Neural cell (in vitro differentiated cells): ENCODE measurements around the gene BTN2A1. TPM values are rescaled to one million over a fixed set of nuclear protein-coding genes. Genes with fewer than 3 reads are reported as not detected.

Experiments used
- H2AFZ ChIP-seq: fragments of 200-600, 300-800 bp; sonication (generic), shearing (Covaris generic); 2 replicates; pipeline ENCODE4 v1.6.0; 2014; ENCODE audit warnings: low read depth, mild to moderate bottlenecking, antibody characterized with exemption, low read length, moderate library complexity
- H3F3A ChIP-seq: fragments of 200-600 bp; shearing (Covaris generic); 2 replicates; pipeline ENCODE4 v1.6.1; 2016; ENCODE audit warnings: mild to moderate bottlenecking, moderate library complexity, mixed read lengths, antibody characterized with exemption, low read length; ENCODE audit not compliant: insufficient read depth, poor library complexity, severe bottlenecking
- H3K27ac ChIP-seq: fragments of 200-600, 300-800 bp; sonication (generic), shearing (Covaris generic); 2 replicates; pipeline ENCODE4 v1.5.1; 2014; ENCODE audit warnings: mild to moderate bottlenecking, low read length, moderate library complexity
- H3K27me3 ChIP-seq: fragments of 300-800, 200-600 bp; sonication (generic), shearing (Covaris generic); 2 replicates; pipeline ENCODE4 v1.6.0; 2014; ENCODE audit warnings: mild to moderate bottlenecking, low read depth, low read length, moderate library complexity; ENCODE audit not compliant: insufficient read depth
- H3K36me3 ChIP-seq: fragments of 300-800, 200-600 bp; sonication (generic), shearing (Covaris generic); 2 replicates; pipeline ENCODE4 v1.5.1; 2014; ENCODE audit warnings: mild to moderate bottlenecking, antibody characterized with exemption, low read length, moderate library complexity; ENCODE audit not compliant: insufficient read depth
- H3K4me2 ChIP-seq: fragments of 300-800, 200-600 bp; sonication (generic), shearing (Covaris generic); 2 replicates; pipeline ENCODE4 v1.6.0; 2014; ENCODE audit warnings: mild to moderate bottlenecking, low read length
- H3K4me3 ChIP-seq: fragments of 300-800, 200-600 bp; sonication (generic), shearing (Covaris generic); 2 replicates; pipeline ENCODE4 v1.5.1; 2014; ENCODE audit warnings: mild to moderate bottlenecking, low read length, moderate library complexity
- H3K79me2 ChIP-seq: fragments of 200-600 bp; shearing (Covaris generic); replicated peaks from 2 replicates; pipeline ENCODE4 v1.6.0; 2014; ENCODE audit warnings: mild to moderate bottlenecking, low read length, moderate library complexity; ENCODE audit not compliant: insufficient read depth
- H3K9ac ChIP-seq: fragments of 300-800, 200-600 bp; sonication (generic), shearing (Covaris generic); 2 replicates; pipeline ENCODE4 v1.6.1; 2016; ENCODE audit warnings: mild to moderate bottlenecking, low read length, mixed read lengths
- H3K9me2 ChIP-seq: fragments of 200-600 bp; shearing (Covaris generic); 2 replicates; pipeline ENCODE4 v1.6.1; 2016; ENCODE audit warnings: mild to moderate bottlenecking, low read length, mixed read lengths; ENCODE audit not compliant: insufficient read depth
- H3K9me3 ChIP-seq: fragments of 200-600, 300-800 bp; sonication (generic), shearing (Covaris generic); 2 replicates; pipeline ENCODE4 v1.6.1; 2016; ENCODE audit warnings: mild to moderate bottlenecking, mixed run types, low read length, moderate library complexity, mixed read lengths
- H4K20me1 ChIP-seq: fragments of 200-600 bp; shearing (Covaris generic); 2 replicates; pipeline ENCODE4 v1.6.1; 2016; ENCODE audit warnings: mild to moderate bottlenecking, mixed run types; ENCODE audit not compliant: insufficient read depth
- EP300 ChIP-seq: fragments of 450-650 bp; conservative IDR thresholded peaks from 2 replicates; pipeline ENCODE4 v1.6.1; 2014; ENCODE audit warnings: antibody characterized with exemption, mild to moderate bottlenecking, moderate library complexity; ENCODE audit not compliant: poor library complexity, severe bottlenecking
- EZH2 ChIP-seq: fragments of 200-600, 300-800 bp; shearing (Covaris generic), sonication (generic); IDR thresholded peaks from 2 replicates; pipeline ENCODE4 v1.6.1; 2014; ENCODE audit warnings: antibody characterized with exemption, low read length, borderline replicate concordance, mild to moderate bottlenecking; ENCODE audit not compliant: insufficient read depth, poor library complexity, severe bottlenecking
- MXI1 ChIP-seq: fragments of 450-650 bp; conservative IDR thresholded peaks from 2 replicates; pipeline ENCODE4 v1.6.1; 2014; ENCODE audit warnings: antibody characterized with exemption, mild to moderate bottlenecking; ENCODE audit not compliant: poor library complexity, severe bottlenecking
- POLR2AphosphoS5 ChIP-seq: IDR thresholded peaks from 2 replicates; pipeline ENCODE4 v1.6.1; 2012
- RAD21 ChIP-seq: fragments of 450-650 bp; conservative IDR thresholded peaks from 2 replicates; pipeline ENCODE4 v1.6.1; 2014; ENCODE audit warnings: antibody characterized with exemption, mild to moderate bottlenecking, moderate library complexity
- REST ChIP-seq: IDR thresholded peaks from 2 replicates; pipeline ENCODE4 v1.6.1; 2012; ENCODE audit warnings: borderline replicate concordance
- SMC3 ChIP-seq: fragments of 450-650 bp; conservative IDR thresholded peaks from 2 replicates; pipeline ENCODE4 v1.6.1; 2014; ENCODE audit warnings: antibody characterized with exemption, mild to moderate bottlenecking, moderate library complexity; ENCODE audit not compliant: poor library complexity
- TAF1 ChIP-seq: IDR thresholded peaks from 2 replicates; pipeline ENCODE4 v1.6.1; 2012; ENCODE audit warnings: low read depth
- polyA plus RNA-seq: library from polyadenylated mRNA; depleted of rRNA; stranded (reverse); fragments of >200 nt; gene quantifications from 2 replicates; pipeline ENCODE4 v1.2.3, GENCODE V29; 2014
- TF ChIP-seq, protein P1 (sequence below): fragments of 450-650 bp; IDR thresholded peaks from 2 replicates; pipeline ENCODE4 v1.5.1; 2014; ENCODE audit warnings: antibody characterized with exemption, mild to moderate bottlenecking, moderate library complexity; ENCODE audit not compliant: poor library complexity, severe bottlenecking

BTN2A1 gene
- polyA plus RNA-seq, 1 donor from 2014 or later: 33.8 TPM

DNA sequence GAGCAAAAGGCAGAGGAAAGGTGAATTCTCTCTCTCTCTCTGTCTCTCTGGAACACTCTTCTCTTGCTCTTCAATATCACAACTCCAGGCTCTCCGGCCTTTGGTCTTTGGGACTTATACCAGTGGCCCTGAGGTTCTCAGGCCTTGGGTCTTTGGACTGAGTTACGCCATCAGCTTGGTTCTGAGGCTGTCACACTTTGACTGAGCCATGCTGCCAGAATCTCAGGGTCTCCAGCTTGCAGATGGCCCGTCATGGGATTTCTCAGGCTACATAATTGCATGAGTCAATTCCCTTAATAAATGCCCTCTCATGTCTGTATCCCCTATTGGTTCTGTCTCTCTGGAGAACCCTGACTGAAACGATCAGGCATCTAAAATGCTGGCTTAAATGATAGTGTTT is 12.9 kb downstream of the BTN2A1 start:
- H3K4me3 ChIP-seq: no peak overlapping the region
- no peak overlapping the region for H3K9ac ChIP-seq
- no peaks in the 10 kb centered on the region for H3F3A ChIP-seq
- no peak overlapping the region for H3K4me2 ChIP-seq
- H3K27me3 ChIP-seq: no peaks in the 10 kb centered on the region
- no peaks in the 10 kb centered on the region for H3K79me2 ChIP-seq
- H3K36me3 ChIP-seq: no peaks in the 10 kb centered on the region
- H4K20me1 ChIP-seq: no peaks in the 10 kb centered on the region
- H3K9me3 ChIP-seq: no peaks in the 10 kb centered on the region
- H3K9me2 ChIP-seq: no peaks in the 10 kb centered on the region
- TF ChIP-seq RAD21 (no peak), EP300 (no peak), TAF1 (no peak), EZH2 (no peak)
- TF ChIP-seq, protein P1, sequence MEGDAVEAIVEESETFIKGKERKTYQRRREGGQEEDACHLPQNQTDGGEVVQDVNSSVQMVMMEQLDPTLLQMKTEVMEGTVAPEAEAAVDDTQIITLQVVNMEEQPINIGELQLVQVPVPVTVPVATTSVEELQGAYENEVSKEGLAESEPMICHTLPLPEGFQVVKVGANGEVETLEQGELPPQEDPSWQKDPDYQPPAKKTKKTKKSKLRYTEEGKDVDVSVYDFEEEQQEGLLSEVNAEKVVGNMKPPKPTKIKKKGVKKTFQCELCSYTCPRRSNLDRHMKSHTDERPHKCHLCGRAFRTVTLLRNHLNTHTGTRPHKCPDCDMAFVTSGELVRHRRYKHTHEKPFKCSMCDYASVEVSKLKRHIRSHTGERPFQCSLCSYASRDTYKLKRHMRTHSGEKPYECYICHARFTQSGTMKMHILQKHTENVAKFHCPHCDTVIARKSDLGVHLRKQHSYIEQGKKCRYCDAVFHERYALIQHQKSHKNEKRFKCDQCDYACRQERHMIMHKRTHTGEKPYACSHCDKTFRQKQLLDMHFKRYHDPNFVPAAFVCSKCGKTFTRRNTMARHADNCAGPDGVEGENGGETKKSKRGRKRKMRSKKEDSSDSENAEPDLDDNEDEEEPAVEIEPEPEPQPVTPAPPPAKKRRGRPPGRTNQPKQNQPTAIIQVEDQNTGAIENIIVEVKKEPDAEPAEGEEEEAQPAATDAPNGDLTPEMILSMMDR: no peak
- H2AFZ ChIP-seq: no peak overlapping the region
- H3K27ac ChIP-seq: no peak overlapping the region

GRCh38 chr6:26471970-26472369 is 14.2 kb downstream of the BTN2A1 start:
- H3K27ac ChIP-seq: no peak overlapping the region
- H3K9me2 ChIP-seq: no peaks in the 10 kb centered on the region
- H3K36me3 ChIP-seq: no peaks in the 10 kb centered on the region
- no peak overlapping the region for H3K9ac ChIP-seq
- H3F3A ChIP-seq: no peaks in the 10 kb centered on the region
- no peak for TF ChIP-seq SMC3
- no peak for TF ChIP-seq POLR2AphosphoS5
- TF ChIP-seq REST: no peak
- TF ChIP-seq TAF1: no peak
- TF ChIP-seq, protein P1: no peak
- no peak for TF ChIP-seq EZH2
- TF ChIP-seq RAD21: no peak
- no peak for TF ChIP-seq MXI1
- no peak for TF ChIP-seq EP300
- H3K4me2 ChIP-seq: no peak overlapping the region
- H3K9me3 ChIP-seq: no peaks in the 10 kb centered on the region
- H3K79me2 ChIP-seq: no peaks in the 10 kb centered on the region
- H2AFZ ChIP-seq: no peak overlapping the region
- H3K4me3 ChIP-seq: no peak overlapping the region
- H4K20me1 ChIP-seq: no peaks in the 10 kb centered on the region
- no peaks in the 10 kb centered on the region for H3K27me3 ChIP-seq
